HCT116 (cell line): Measurements from ENCODE around the gene FBXL13. TPM values are rescaled to one million over a fixed set of nuclear protein-coding genes. Genes with fewer than 3 reads are reported as not detected.

Experiments
- ATAC-seq: fragments of 200-7000 bp; cut with Tn5 transposase; 2 replicates; pipeline ENCODE4 v1.9.1; 2020; ENCODE audit warnings: mild to moderate bottlenecking, moderate library complexity
- BruUV-seq: library from RNA; stranded (reverse); fragments of 400-500 nt; replicated peaks from 2 replicates; lab custom pipeline; 2021; lab: Mats Ljungman, UMichigan
- CTCF ChIA-PET: fragments of 300-600 bp; sonication (Branson Sonifier 250); formaldehyde crosslinking; loops from one replicate; lab custom pipeline; 2021; ENCODE audit warnings: antibody characterized with exemption; lab: Charles Lee
- POLR2A ChIA-PET: fragments of 300-600, 350-600 bp; sonication (Branson Sonifier 250); formaldehyde crosslinking; loops from one replicate; lab custom pipeline; 2021; ENCODE audit warnings: antibody characterized with exemption; lab: Charles Lee
- RAD21 ChIA-PET, 2 experiments: fragments of 300-600 bp; sonication (Branson Sonifier 250); formaldehyde crosslinking; loops; one replicate each; lab custom pipeline; 2023; ENCODE audit warnings: low total read pairs in 2 of 2; ENCODE audit not compliant: uncharacterized antibody in 2 of 2, unreplicated experiment in 2 of 2, low non-redundant PET in 1 of 2; lab: Charles Lee
- DNase-seq: peaks from one replicate; pipeline ENCODE4 v3.0.0-alpha.2; 2010; ENCODE audit warnings: low read depth, low spot score
- H2AFZ ChIP-seq: fragments of 200-600 bp; shearing (Covaris generic), sonication (generic); 2 replicates; pipeline ENCODE4 v1.6.1; 2017; ENCODE audit warnings: low read depth, mixed run types, mixed read lengths, antibody characterized with exemption, low read length; ENCODE audit not compliant: poor library complexity, severe bottlenecking
- H3K27ac ChIP-seq: 2 replicates; pipeline ENCODE4 v1.5.1; 2012; ENCODE audit warnings: low read depth, low read length
- H3K27me3 ChIP-seq: fragments of 200-600 bp; sonication (generic); 2 replicates; pipeline ENCODE4 v1.6.1; 2016; ENCODE audit warnings: mixed run types, low read length, mixed read lengths; ENCODE audit not compliant: insufficient read depth
- H3K36me3 ChIP-seq, 2 experiments: fragments of 200-500 bp in 1 of 2; fragments of 200-600 bp in 1 of 2; sonication (Bioruptor generic) in 1 of 2; sonication (generic) in 1 of 2; 2 replicates each; pipeline versions ENCODE4 v1.5.1 to v1.6.1; 2014 to 2016; ENCODE audit warnings: low read length in 2 of 2, inconsistent platforms in 1 of 2, mixed read lengths in 1 of 2, mixed run types in 1 of 2; ENCODE audit not compliant: insufficient read depth in 2 of 2, control insufficient read depth in 1 of 2
- H3K4me1 ChIP-seq, 2 experiments: fragments of 200-600 bp in 1 of 2; sonication (generic) in 1 of 2; 2 replicates each; pipeline versions ENCODE4 v1.5.1 to v1.6.1; 2012 to 2017; ENCODE audit warnings: low read length in 2 of 2, inconsistent platforms in 1 of 2, mild to moderate bottlenecking in 1 of 2, mixed read lengths in 1 of 2, mixed run types in 1 of 2, moderate library complexity in 1 of 2; ENCODE audit not compliant: insufficient read depth in 2 of 2, control insufficient read depth in 1 of 2
- H3K4me2 ChIP-seq: fragments of 200-600 bp; sonication (generic); 2 replicates; pipeline ENCODE4 v1.6.1; 2017; ENCODE audit warnings: mixed run types, low read length, mixed read lengths
- H3K4me3 ChIP-seq, 2 experiments: fragments of 200-600 bp in 1 of 2; sonication (generic) in 1 of 2; replicated peaks in 1 of 2; 2 replicates each; pipeline ENCODE4 v1.5.1; 2011 to 2016; ENCODE audit warnings: low read length in 2 of 2, control low read depth in 1 of 2, low read depth in 1 of 2, mild to moderate bottlenecking in 1 of 2, mixed read lengths in 1 of 2, mixed run types in 1 of 2
- H3K79me2 ChIP-seq: fragments of 200-600 bp; sonication (generic); 2 replicates; pipeline ENCODE4 v1.6.1; 2017; ENCODE audit warnings: mild to moderate bottlenecking, mixed run types, low read length, moderate library complexity, mixed read lengths; ENCODE audit not compliant: insufficient read depth
- H3K9ac ChIP-seq: fragments of 200-600 bp; sonication (generic); 2 replicates; pipeline ENCODE4 v1.6.1; 2016; ENCODE audit warnings: low read length, mixed read lengths
- H3K9me2 ChIP-seq: fragments of 200-600 bp; sonication (generic), shearing (Covaris generic); 2 replicates; pipeline ENCODE4 v1.6.1; 2017; ENCODE audit warnings: mixed run types, mild to moderate bottlenecking, moderate library complexity; ENCODE audit not compliant: insufficient read depth
- H3K9me3 ChIP-seq, 2 experiments: fragments of 200-500 bp in 1 of 2; fragments of 200-600 bp in 1 of 2; sonication (Bioruptor generic) in 1 of 2; sonication (generic) in 1 of 2; 2 replicates each; pipeline ENCODE4 v1.6.1; 2014 to 2017; ENCODE audit warnings: low read length in 2 of 2, mixed read lengths in 2 of 2, inconsistent platforms in 1 of 2, low read depth in 1 of 2, mild to moderate bottlenecking in 1 of 2, mixed run types in 1 of 2, moderate library complexity in 1 of 2; ENCODE audit not compliant: control insufficient read depth in 1 of 2, insufficient read depth in 1 of 2
- H4K20me1 ChIP-seq: fragments of 200-600 bp; sonication (generic), shearing (Covaris generic); 2 replicates; pipeline ENCODE4 v1.6.1; 2017; ENCODE audit warnings: mixed run types, mild to moderate bottlenecking, moderate library complexity; ENCODE audit not compliant: insufficient read depth
- ATF3 ChIP-seq: IDR thresholded peaks from 2 replicates; pipeline ENCODE4 v1.6.1; 2012
- CBX3 ChIP-seq: IDR thresholded peaks from 2 replicates; pipeline ENCODE4 v1.6.1; 2012; ENCODE audit warnings: low read depth
- CEBPB ChIP-seq: IDR thresholded peaks from 2 replicates; pipeline ENCODE4 v1.6.1; 2012; ENCODE audit warnings: low read depth
- ELF1 ChIP-seq: IDR thresholded peaks from 2 replicates; pipeline ENCODE4 v1.6.1; 2012; ENCODE audit warnings: low read depth, borderline replicate concordance
- EZH2 ChIP-seq: fragments of 200-600 bp; sonication (generic); IDR thresholded peaks from 2 replicates; pipeline ENCODE4 v1.6.1; 2017; ENCODE audit warnings: antibody characterized with exemption, mixed run types
- EZH2phosphoT487 ChIP-seq: fragments of 200-600 bp; IDR thresholded peaks from 2 replicates; pipeline ENCODE4 v1.6.1; 2018; ENCODE audit warnings: antibody characterized with exemption, borderline replicate concordance
- JUND ChIP-seq: IDR thresholded peaks from 2 replicates; pipeline ENCODE4 v1.6.1; 2012
- POLR2A ChIP-seq: IDR thresholded peaks from 2 replicates; pipeline ENCODE4 v1.7.0; 2011; ENCODE audit warnings: borderline replicate concordance; ENCODE audit not compliant: insufficient read depth, insufficient read length; ENCODE audit errors: extremely low read depth
- RAD21 ChIP-seq: IDR thresholded peaks from 2 replicates; pipeline ENCODE4 v1.6.1; 2012; ENCODE audit warnings: low read depth, mild to moderate bottlenecking
- SP1 ChIP-seq: IDR thresholded peaks from 2 replicates; pipeline ENCODE4 v1.6.1; 2012; ENCODE audit warnings: low read depth
- SRF ChIP-seq: IDR thresholded peaks from 2 replicates; pipeline ENCODE4 v1.6.1; 2012; ENCODE audit warnings: low read depth
- ZFX ChIP-seq: fragments of 450-650 bp; IDR thresholded peaks from 2 replicates; pipeline ENCODE4 v1.6.1; 2017
- ZNF274 ChIP-seq: fragments of 200-500 bp; sonication (Bioruptor generic); IDR thresholded peaks from 2 replicates; pipeline ENCODE4 v1.6.1; 2014; ENCODE audit warnings: mild to moderate bottlenecking, low read depth, low read length, inconsistent platforms
- intact Hi-C: fragments of 100-400 bp; cut with micrococcal nuclease; formaldehyde crosslinking; loops from 2 replicates; pipeline ENCODE4 v1.10.0; 2022
- total RNA-seq: library from RNA; stranded (reverse); gene quantifications from one replicate; pipeline ENCODE4 v1.2.1, GENCODE V29; 2021; ENCODE audit not compliant: unreplicated experiment
- TF ChIP-seq, protein P1 (sequence below): IDR thresholded peaks from 2 replicates; pipeline ENCODE4 v1.6.1; 2011; ENCODE audit warnings: mild to moderate bottlenecking, low read length, moderate library complexity; ENCODE audit not compliant: insufficient replicate concordance; ENCODE audit errors: extremely low read depth
- TF ChIP-seq, protein P2 (sequence below): IDR thresholded peaks from 2 replicates; pipeline ENCODE4 v1.6.1; 2012; ENCODE audit warnings: low read depth

Gene FBXL13
- total RNA-seq, 1 experiment from 2014 or later: 1.0 TPM

DNA sequence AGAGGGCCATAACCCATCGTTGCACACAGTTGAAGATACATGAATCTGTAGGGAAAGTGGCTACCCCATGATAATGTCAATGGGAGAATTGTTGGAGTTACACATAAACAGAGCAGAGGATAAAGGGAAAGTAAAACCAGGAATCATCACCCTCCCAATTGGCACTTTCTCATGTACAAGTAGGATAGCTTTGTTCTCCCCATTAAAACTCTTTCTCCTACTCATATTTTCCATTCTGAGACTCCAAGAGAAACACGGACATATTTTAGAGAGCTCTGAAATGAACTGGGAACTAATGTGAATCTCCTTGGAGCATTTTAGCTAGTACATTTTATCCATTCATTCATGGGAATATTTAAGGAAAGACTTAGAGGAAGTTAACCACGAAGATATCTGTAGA lies 179.0 kb downstream of the FBXL13 start:
- no peak overlapping the region for H3K27ac ChIP-seq
- no peak for TF ChIP-seq ATF3
- no peak for TF ChIP-seq ZNF274
- no peak for TF ChIP-seq SRF
- no peak for TF ChIP-seq ELF1
- TF ChIP-seq RAD21: no peak
- no peak for TF ChIP-seq POLR2A
- TF ChIP-seq EZH2: no peak
- TF ChIP-seq, protein P1, sequence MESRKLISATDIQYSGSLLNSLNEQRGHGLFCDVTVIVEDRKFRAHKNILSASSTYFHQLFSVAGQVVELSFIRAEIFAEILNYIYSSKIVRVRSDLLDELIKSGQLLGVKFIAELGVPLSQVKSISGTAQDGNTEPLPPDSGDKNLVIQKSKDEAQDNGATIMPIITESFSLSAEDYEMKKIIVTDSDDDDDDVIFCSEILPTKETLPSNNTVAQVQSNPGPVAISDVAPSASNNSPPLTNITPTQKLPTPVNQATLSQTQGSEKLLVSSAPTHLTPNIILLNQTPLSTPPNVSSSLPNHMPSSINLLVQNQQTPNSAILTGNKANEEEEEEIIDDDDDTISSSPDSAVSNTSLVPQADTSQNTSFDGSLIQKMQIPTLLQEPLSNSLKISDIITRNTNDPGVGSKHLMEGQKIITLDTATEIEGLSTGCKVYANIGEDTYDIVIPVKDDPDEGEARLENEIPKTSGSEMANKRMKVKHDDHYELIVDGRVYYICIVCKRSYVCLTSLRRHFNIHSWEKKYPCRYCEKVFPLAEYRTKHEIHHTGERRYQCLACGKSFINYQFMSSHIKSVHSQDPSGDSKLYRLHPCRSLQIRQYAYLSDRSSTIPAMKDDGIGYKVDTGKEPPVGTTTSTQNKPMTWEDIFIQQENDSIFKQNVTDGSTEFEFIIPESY: no peak
- TF ChIP-seq JUND: no peak
- TF ChIP-seq CBX3: no peak
- TF ChIP-seq, protein P2, sequence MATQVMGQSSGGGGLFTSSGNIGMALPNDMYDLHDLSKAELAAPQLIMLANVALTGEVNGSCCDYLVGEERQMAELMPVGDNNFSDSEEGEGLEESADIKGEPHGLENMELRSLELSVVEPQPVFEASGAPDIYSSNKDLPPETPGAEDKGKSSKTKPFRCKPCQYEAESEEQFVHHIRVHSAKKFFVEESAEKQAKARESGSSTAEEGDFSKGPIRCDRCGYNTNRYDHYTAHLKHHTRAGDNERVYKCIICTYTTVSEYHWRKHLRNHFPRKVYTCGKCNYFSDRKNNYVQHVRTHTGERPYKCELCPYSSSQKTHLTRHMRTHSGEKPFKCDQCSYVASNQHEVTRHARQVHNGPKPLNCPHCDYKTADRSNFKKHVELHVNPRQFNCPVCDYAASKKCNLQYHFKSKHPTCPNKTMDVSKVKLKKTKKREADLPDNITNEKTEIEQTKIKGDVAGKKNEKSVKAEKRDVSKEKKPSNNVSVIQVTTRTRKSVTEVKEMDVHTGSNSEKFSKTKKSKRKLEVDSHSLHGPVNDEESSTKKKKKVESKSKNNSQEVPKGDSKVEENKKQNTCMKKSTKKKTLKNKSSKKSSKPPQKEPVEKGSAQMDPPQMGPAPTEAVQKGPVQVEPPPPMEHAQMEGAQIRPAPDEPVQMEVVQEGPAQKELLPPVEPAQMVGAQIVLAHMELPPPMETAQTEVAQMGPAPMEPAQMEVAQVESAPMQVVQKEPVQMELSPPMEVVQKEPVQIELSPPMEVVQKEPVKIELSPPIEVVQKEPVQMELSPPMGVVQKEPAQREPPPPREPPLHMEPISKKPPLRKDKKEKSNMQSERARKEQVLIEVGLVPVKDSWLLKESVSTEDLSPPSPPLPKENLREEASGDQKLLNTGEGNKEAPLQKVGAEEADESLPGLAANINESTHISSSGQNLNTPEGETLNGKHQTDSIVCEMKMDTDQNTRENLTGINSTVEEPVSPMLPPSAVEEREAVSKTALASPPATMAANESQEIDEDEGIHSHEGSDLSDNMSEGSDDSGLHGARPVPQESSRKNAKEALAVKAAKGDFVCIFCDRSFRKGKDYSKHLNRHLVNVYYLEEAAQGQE: no peak
- TF ChIP-seq EZH2phosphoT487: no peak
- no peak for TF ChIP-seq ZFX
- no peak for TF ChIP-seq CEBPB
- no peak for TF ChIP-seq SP1
- DNase-seq (no peak), ATAC-seq (no peak)
- ChIA-PET POLR2A (no interaction called here), CTCF (no interaction called here), RAD21 (no interaction called here)
- no peak overlapping the region for H3K4me2 ChIP-seq
- H3K9me2 ChIP-seq: no peaks in the 10 kb centered on the region
- peaks cover 0 to 11% of the 10 kb centered on the region in 2 experiments; a peak in 3 of 4 replicates for H3K4me1 ChIP-seq
- no peaks in the 10 kb centered on the region for H3K79me2 ChIP-seq
- H2AFZ ChIP-seq: no peak overlapping the region
- no peaks in the 10 kb centered on the region for H4K20me1 ChIP-seq
- H3K36me3 ChIP-seq: no peaks in the 10 kb centered on the region
- intact Hi-C loops: no loop called here
- no peaks in the 10 kb centered on the region for H3K27me3 ChIP-seq
- H3K4me3 ChIP-seq: no peak overlapping the region
- BruUV-seq: no TSS peak
- no peak overlapping the region for H3K9ac ChIP-seq
- no peaks in the 10 kb centered on the region for H3K9me3 ChIP-seq
